Measurements from ENCODE around the gene SLC34A1. TPM values are rescaled to one million over a fixed set of nuclear protein-coding genes. Genes with fewer than 3 reads are reported as not detected.
A peak's percentile ranks its signal among the peaks of the same experiment; 100 is the strongest.

The SLC34A1 gene
- total RNA-seq: not detected in 2 replicates

- H3K36me3 Mint-ChIP-seq (ENCODE audit: low read depth): no peaks in the 10 kb centered on the region
- ChIA-PET CTCF (no interaction called here), POLR2A (no interaction called here)
- H3K27me3 Mint-ChIP-seq: peaks cover 11% of the 10 kb centered on the region
- intact Hi-C loops (cut with micrococcal nuclease): no loop called here
- DNase-seq (no peak), ATAC-seq (ENCODE audit: low read depth) (no peak)
- peaks cover 13% of the 10 kb centered on the region for H3K4me1 Mint-ChIP-seq
- H3K4me3 Mint-ChIP-seq: no peak within 1 kb of the TSS
- H3K27ac Mint-ChIP-seq: peak within 1 kb of the TSS; percentile 46
- TF ChIP-seq CTCF (IDR thresholded peaks at IDR 0.05): no peak
- no peaks in the 10 kb centered on the region for H3K9me3 Mint-ChIP-seq
These were observed at the start of gene SLC34A1 for GRCh38 chr5:177384134-177384533. Gene SLC34A1 (plus strand): TSS chr5:177384434. CDS start chr5:177385742, 1,308 bp downstream.

- ATAC-seq (ENCODE audit: low read depth): no peak
- H3K4me3 Mint-ChIP-seq: no peak overlapping the region
- ChIA-PET POLR2A (interaction anchor here (0.7 kb wide), 1 partner anchor 14 kb away, joined by 3 read pairs; no protein-coding TSS in a partner anchor), CTCF (interaction anchor here (1.2 kb wide), 1 partner anchor 17 kb away, joined by 3 read pairs; no protein-coding TSS in a partner anchor)
- H3K4me1 Mint-ChIP-seq: peaks cover 26% of the 10 kb centered on the region
- TF ChIP-seq CTCF (IDR thresholded peaks at IDR 0.05): no peak
- intact Hi-C loops (cut with micrococcal nuclease): no loop called here
- no peak overlapping the region for H3K27ac Mint-ChIP-seq
- DNase-seq: no peak
- H3K27me3 Mint-ChIP-seq: no peaks in the 10 kb centered on the region
- peaks cover 90% of the 10 kb centered on the region for H3K36me3 Mint-ChIP-seq (ENCODE audit: low read depth)
- H3K9me3 Mint-ChIP-seq: no peaks in the 10 kb centered on the region
These were observed 49.2 kb upstream of the SLC34A1 start for GRCh38 chr5:177334781-177335700.

GRCh38 chr5:177335701-177336065 is 48.6 kb upstream of the SLC34A1 start:
- H3K4me1 Mint-ChIP-seq: peaks cover 20% of the 10 kb centered on the region
- peaks cover 87% of the 10 kb centered on the region for H3K36me3 Mint-ChIP-seq (ENCODE audit: low read depth)
- H3K27me3 Mint-ChIP-seq: no peaks in the 10 kb centered on the region
- CTCF ChIA-PET: interaction anchor here (1.2 kb wide), 1 partner anchor 18 kb away, joined by 3 read pairs; no protein-coding TSS in a partner anchor
- no peak overlapping the region for H3K4me3 Mint-ChIP-seq
- no peaks in the 10 kb centered on the region for H3K9me3 Mint-ChIP-seq
- POLR2A ChIA-PET: interaction anchor here (0.6 kb wide), 1 partner anchor 161 kb away, joined by 6 read pairs; no protein-coding TSS in a partner anchor
- no peak overlapping the region for H3K27ac Mint-ChIP-seq
- intact Hi-C loops (cut with micrococcal nuclease): loop anchor here (2.0 kb wide), 1 partner anchor 17 kb away; no protein-coding TSS in a partner anchor
- ATAC-seq (ENCODE audit: low read depth) (no peak), DNase-seq (no peak)
- no peak for TF ChIP-seq CTCF (IDR thresholded peaks at IDR 0.05)

- POLR2A ChIA-PET: interaction anchor here (0.6 kb wide), 1 partner anchor 161 kb away, joined by 6 read pairs; no protein-coding TSS in a partner anchor
- H3K4me1 Mint-ChIP-seq: peaks cover 16% of the 10 kb centered on the region
- no peak overlapping the region for H3K27ac Mint-ChIP-seq
- no peaks in the 10 kb centered on the region for H3K9me3 Mint-ChIP-seq
- intact Hi-C loops (cut with micrococcal nuclease): loop anchor here (2.0 kb wide), 1 partner anchor 17 kb away; no protein-coding TSS in a partner anchor
- H3K4me3 Mint-ChIP-seq: no peak overlapping the region
- CTCF ChIA-PET: interaction anchor here (1.2 kb wide), 1 partner anchor 18 kb away, joined by 3 read pairs; no protein-coding TSS in a partner anchor
- H3K36me3 Mint-ChIP-seq (ENCODE audit: low read depth): peaks cover 84% of the 10 kb centered on the region
- TF ChIP-seq CTCF (IDR thresholded peaks at IDR 0.05): no peak
- DNase-seq (no peak), ATAC-seq (ENCODE audit: low read depth) (peak; percentile 62)
- H3K27me3 Mint-ChIP-seq: no peaks in the 10 kb centered on the region
These were observed 48.1 kb upstream of the SLC34A1 start for GRCh38 chr5:177336112-177336511.
